Subcutaneous adipose tissue (tissue), 4 donors: ENCODE data around the gene PCK2. TPM values are rescaled to one million over a fixed set of nuclear protein-coding genes. Genes with fewer than 3 reads are reported as not detected.

ENCODE experiments used
- CTCF ChIP-seq: fragments of 450-650 bp; IDR thresholded peaks from one replicate; pipeline ENCODE4 v1.5.1; 2016; ENCODE audit warnings: low read depth, mild to moderate bottlenecking, control low read depth, antibody characterized with exemption, moderate library complexity
- total RNA-seq, 4 donors: library from RNA; depleted of rRNA; stranded (reverse); fragments of >200 nt; gene quantifications; one replicate each; pipeline ENCODE4 v1.1.0, GENCODE V29; 2016

PCK2 gene
- total RNA-seq, 4 donors from 2014 or later, result 24.0 to 125 (median 53.1) TPM

DNA sequence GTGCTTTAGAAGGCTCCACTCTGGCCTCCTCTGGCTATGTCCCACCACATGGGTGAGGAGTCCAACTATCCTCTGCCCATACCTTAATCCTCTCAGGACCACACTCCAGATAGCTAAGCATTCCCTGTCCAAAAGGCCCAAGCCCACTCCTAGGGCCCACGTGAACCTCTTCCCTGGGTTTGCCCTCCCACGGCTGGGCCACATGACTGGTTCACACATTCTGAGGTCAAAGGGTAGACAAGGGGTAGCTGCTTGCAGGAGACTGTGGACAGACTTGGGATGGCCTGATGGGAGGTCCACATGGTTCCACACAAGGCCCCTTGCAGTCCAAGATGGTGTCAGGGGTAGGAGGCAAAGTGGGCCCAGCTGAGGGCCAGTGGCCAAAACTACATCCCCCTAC, 6.0 kb upstream of the PCK2 start:
- TF ChIP-seq CTCF, result no peak

- no peak for TF ChIP-seq CTCF
Measured at GRCh38 chr14:24089890-24090289, 4.2 kb upstream of the PCK2 start.

GRCh38 chr14:24092110-24092504, 2.0 kb upstream of the PCK2 start:
- TF ChIP-seq CTCF, result no peak

DNA sequence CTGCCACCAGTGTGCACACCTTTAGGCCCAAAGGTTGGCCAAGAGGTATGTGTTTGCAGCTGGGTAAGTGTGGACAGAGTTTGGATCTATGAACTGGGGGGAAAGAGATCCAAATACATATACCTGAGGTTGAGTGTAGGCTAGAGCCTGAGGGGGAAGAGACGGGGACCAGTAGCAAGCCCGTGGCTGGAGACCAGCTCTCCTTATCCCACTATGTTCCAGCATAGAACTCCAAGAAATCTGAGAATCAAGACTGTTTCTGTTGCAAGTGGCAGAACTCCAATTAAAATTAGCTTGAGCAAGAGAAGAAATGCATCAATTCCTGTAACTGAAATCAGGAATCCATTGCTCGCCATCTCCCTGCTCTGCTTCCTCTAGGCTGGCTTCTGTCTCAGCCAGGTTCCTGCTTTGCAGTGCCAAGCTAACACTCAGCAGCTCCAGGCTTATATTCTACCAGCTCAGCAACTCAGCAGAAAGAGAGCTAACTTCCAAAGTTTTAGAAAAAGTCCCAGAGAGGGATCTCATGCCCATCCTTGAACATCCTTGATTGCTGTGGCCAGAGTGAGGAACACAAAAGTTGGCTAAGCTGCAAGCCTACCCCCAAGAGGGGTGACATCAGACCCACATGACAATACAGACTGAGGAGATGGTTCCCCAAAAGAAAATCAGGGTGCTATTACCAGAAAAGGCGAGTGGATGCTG, 1.5 kb upstream of the PCK2 start:
- no peak for TF ChIP-seq CTCF

- TF ChIP-seq CTCF, result no peak
Measured at GRCh38 chr14:24093207-24093900, 757 bp upstream of the PCK2 start.

- no peak for TF ChIP-seq CTCF
Measured at GRCh38 chr14:24094841-24095270, 745 bp downstream of the PCK2 start.

GRCh38 chr14:24095271-24096068, 1.4 kb downstream of the PCK2 start:
- no peak for TF ChIP-seq CTCF
